WI38 (cell line): ENCODE measurements around the gene KCTD7.
"Not testable (repeated sequence)": the region's sequence is repeated elsewhere in the genome, so short reads cannot be mapped to it uniquely, and the experiment has no call there.

Source experiments
- H3K4me3 ChIP-seq: 2 replicates; pipeline ENCODE4 v1.5.1; 2011; ENCODE audit warnings: low read depth, mild to moderate bottlenecking, control low read depth, low read length
- CTCF ChIP-seq: IDR thresholded peaks from 2 replicates; pipeline ENCODE4 v1.5.1; 2012; ENCODE audit warnings: low read depth, mild to moderate bottlenecking, control low read depth, low read length

Gene KCTD7

GRCh38 chr7:66628361-66629221 lies at the start of gene KCTD7:
TSS of gene KCTD7 (plus strand) at chr7:66628881. CDS start at chr7:66629065, 184 bp downstream.
- H3K4me3 ChIP-seq = peak within 1 kb of the TSS; percentile 78
- TF ChIP-seq CTCF = no peak

- H3K4me3 ChIP-seq = not testable (repeated sequence)
Measured at GRCh38 chr7:66580380-66580779, 48.3 kb upstream of the KCTD7 start.

GRCh38 chr7:66582816-66583489 lies 45.7 kb upstream of the KCTD7 start:
- not testable (repeated sequence) for H3K4me3 ChIP-seq

- TF ChIP-seq CTCF = no peak
- no peak overlapping the region for H3K4me3 ChIP-seq
Measured at GRCh38 chr7:66583490-66584110, 45.1 kb upstream of the KCTD7 start.

- H3K4me3 ChIP-seq = no peak overlapping the region
- TF ChIP-seq CTCF = no peak
Measured at GRCh38 chr7:66586181-66586580, 42.5 kb upstream of the KCTD7 start.

- not testable (repeated sequence) for H3K4me3 ChIP-seq
Measured at GRCh38 chr7:66588226-66588625, 40.5 kb upstream of the KCTD7 start.

- H3K4me3 ChIP-seq = not testable (repeated sequence)
Measured at GRCh38 chr7:66588856-66589570, 39.7 kb upstream of the KCTD7 start.

- peak overlapping the region; percentile 71 for H3K4me3 ChIP-seq
Measured at GRCh38 chr7:66590302-66591057, 38.2 kb upstream of the KCTD7 start.

- peak overlapping the region; percentile 71 for H3K4me3 ChIP-seq
Measured at GRCh38 chr7:66591058-66591798, 37.5 kb upstream of the KCTD7 start.
